ENCODE results near the gene HMGXB3.

HMGXB3 gene

GRCh38 chr5:150085191-150085912, 84.8 kb downstream of the HMGXB3 start:
- no peak for DNase-seq (ENCODE audit: low read depth in 2 of 2)

- no peak for DNase-seq (ENCODE audit: low read depth in 2 of 2)
These were observed 85.6 kb downstream of the HMGXB3 start, which contains the start of gene CSF1R for GRCh38 chr5:150085950-150086715. Gene CSF1R (minus strand): TSS chr5:150086554. CDS start chr5:150086427, 127 bp downstream.

- DNase-seq (ENCODE audit: low read depth in 2 of 2), result no peak
These were observed 91.7 kb downstream of the HMGXB3 start for GRCh38 chr5:150092159-150092787.

- DNase-seq (ENCODE audit: low read depth in 2 of 2), result no peak
These were observed 96.6 kb downstream of the HMGXB3 start for GRCh38 chr5:150097152-150097551.

GRCh38 chr5:150101023-150101422, 100.5 kb downstream of the HMGXB3 start:
- DNase-seq (ENCODE audit: low read depth in 2 of 2), result no peak

Data from stimulated activated CD4-positive, alpha-beta T cell treated with anti-CD3 and anti-CD28 coated beads, Interleukin-15, amount 100 ng/mL, for 48 hours (primary cell).